ENCODE data around the gene KCNT1. TPM values are rescaled to one million over a fixed set of nuclear protein-coding genes. Genes with fewer than 3 reads are reported as not detected.

The KCNT1 gene
- total RNA-seq, 1 donor from 2014 or later: not detected

GRCh38 chr9:135683401-135684034 is 18.5 kb upstream of the KCNT1 start:
- TF ChIP-seq CTCF (IDR thresholded peaks at IDR 0.05): no peak
- Histone ChIP-seq H3K27ac (no peak overlapping the region), H3K36me3 (no peaks in the 10 kb centered on the region), H3K27me3 (no peaks in the 10 kb centered on the region), H3K4me1 (no peaks in the 10 kb centered on the region), H3K9me3 (no peaks in the 10 kb centered on the region), H3K4me3 (no peak overlapping the region)
- intact Hi-C loops (cut with DNase I): no loop called here
- no peak for DNase-seq (ENCODE audit: low spot score in 2 of 2)

GRCh38 chr9:135684691-135685090 is 17.3 kb upstream of the KCNT1 start:
- Histone ChIP-seq H3K36me3 (no peaks in the 10 kb centered on the region), H3K9me3 (no peaks in the 10 kb centered on the region), H3K4me1 (no peaks in the 10 kb centered on the region), H3K27ac (no peak overlapping the region), H3K27me3 (no peaks in the 10 kb centered on the region), H3K4me3 (no peak overlapping the region)
- intact Hi-C loops (cut with DNase I): no loop called here
- DNase-seq (ENCODE audit: low spot score in 2 of 2): no peak
- no peak for TF ChIP-seq CTCF (IDR thresholded peaks at IDR 0.05)

GRCh38 chr9:135687216-135687615 is 14.8 kb upstream of the KCNT1 start:
- H3K27ac ChIP-seq: no peak overlapping the region
- H3K4me1 ChIP-seq: no peaks in the 10 kb centered on the region
- no peak overlapping the region for H3K4me3 ChIP-seq
- no peaks in the 10 kb centered on the region for H3K36me3 ChIP-seq
- intact Hi-C loops (cut with DNase I): no loop called here
- no peak for TF ChIP-seq CTCF (IDR thresholded peaks at IDR 0.05)
- H3K27me3 ChIP-seq: no peaks in the 10 kb centered on the region
- no peak for DNase-seq (ENCODE audit: low spot score in 2 of 2)
- H3K9me3 ChIP-seq: no peaks in the 10 kb centered on the region

GRCh38 chr9:135689011-135689410 is 13.0 kb upstream of the KCNT1 start:
- Histone ChIP-seq H3K4me1 (no peaks in the 10 kb centered on the region), H3K9me3 (no peaks in the 10 kb centered on the region), H3K36me3 (no peaks in the 10 kb centered on the region), H3K27ac (no peak overlapping the region), H3K4me3 (no peak overlapping the region), H3K27me3 (no peaks in the 10 kb centered on the region)
- no peak for DNase-seq (ENCODE audit: low spot score in 2 of 2)
- intact Hi-C loops (cut with DNase I): no loop called here
- no peak for TF ChIP-seq CTCF (IDR thresholded peaks at IDR 0.05)

- Histone ChIP-seq H3K36me3 (no peaks in the 10 kb centered on the region), H3K27me3 (no peaks in the 10 kb centered on the region), H3K4me1 (no peaks in the 10 kb centered on the region), H3K4me3 (no peak overlapping the region), H3K27ac (no peak overlapping the region), H3K9me3 (no peaks in the 10 kb centered on the region)
- intact Hi-C loops (cut with DNase I): no loop called here
- TF ChIP-seq CTCF (IDR thresholded peaks at IDR 0.05): no peak
- DNase-seq (ENCODE audit: low spot score in 2 of 2): no peak
Measured at GRCh38 chr9:135690836-135691570, 11.0 kb upstream of the KCNT1 start.

All from ascending aorta (tissue), 2 donors.